GM18873 (cell line): ENCODE measurements around the gene SPATA21.
"Not testable (repeated sequence)": the region's sequence is repeated elsewhere in the genome, so short reads cannot be mapped to it uniquely, and the experiment has no call there.

Experiments used
- ATAC-seq: cut with Tn5 transposase; IDR thresholded peaks from one replicate; pipeline ENCODE4 v1.9.1; 2021; ENCODE audit warnings: mild to moderate bottlenecking, moderate library complexity, moderate number of reproducible peaks; ENCODE audit not compliant: unreplicated experiment, low FRiP score

Gene SPATA21, protein sequence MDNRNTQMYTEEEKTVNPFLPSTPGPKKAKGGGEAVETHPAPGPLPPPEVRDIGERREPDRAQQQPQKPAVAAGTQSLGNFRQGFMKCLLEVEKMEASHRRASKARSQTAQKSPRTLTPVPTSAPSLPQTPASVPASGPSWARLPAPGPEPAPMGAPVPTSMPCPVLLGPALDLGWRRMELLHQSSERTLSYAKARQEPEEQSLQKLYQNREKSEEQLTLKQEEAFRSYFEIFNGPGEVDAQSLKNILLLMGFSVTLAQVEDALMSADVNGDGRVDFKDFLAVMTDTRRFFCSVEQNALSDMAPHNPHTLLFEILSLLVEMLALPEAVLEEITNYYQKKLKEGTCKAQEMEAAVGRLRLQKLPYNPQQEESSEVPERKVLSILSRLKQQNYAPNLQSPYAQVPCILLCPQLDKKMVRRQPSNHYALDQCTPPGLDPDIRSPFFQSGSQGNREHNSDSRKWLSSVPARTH

GRCh38 chr1:16436946-16437474 lies at the start of gene SPATA21:
TSS of gene SPATA21 (minus strand) at chr1:16437424. CDS start at chr1:16431371, 6,053 bp downstream.
- ATAC-seq, result no peak

GRCh38 chr1:16487011-16487410 lies 49.8 kb upstream of the SPATA21 start:
- ATAC-seq, result not testable (repeated sequence)

GRCh38 chr1:16486316-16486715 lies 49.1 kb upstream of the SPATA21 start:
- ATAC-seq, result not testable (repeated sequence)

DNA sequence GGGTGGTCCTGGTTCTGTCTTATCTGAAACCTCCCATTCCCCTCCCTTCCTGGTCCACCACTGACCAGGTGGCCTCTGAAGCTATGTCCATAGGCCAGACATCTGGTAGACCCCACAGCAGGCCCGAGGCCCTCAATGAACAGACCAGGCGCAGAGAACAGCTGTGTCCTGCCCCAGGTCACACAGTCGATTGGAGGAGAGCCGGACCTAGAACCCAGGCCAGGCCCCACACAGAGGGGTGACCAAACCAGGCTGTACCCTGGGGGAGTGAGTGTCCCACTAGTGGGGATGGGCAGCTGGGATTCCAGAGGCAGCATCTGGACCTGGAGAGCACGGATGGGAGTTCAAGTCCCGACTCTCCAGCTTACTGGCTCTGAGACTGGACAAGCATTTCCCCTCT lies 47.7 kb upstream of the SPATA21 start:
- ATAC-seq, result no peak

GRCh38 chr1:16484501-16484835 lies 47.2 kb upstream of the SPATA21 start:
- no peak for ATAC-seq

GRCh38 chr1:16483639-16484500 lies 46.6 kb upstream of the SPATA21 start:
- ATAC-seq, result not testable (repeated sequence)

GRCh38 chr1:16483146-16483545 lies 45.9 kb upstream of the SPATA21 start:
- ATAC-seq, result not testable (repeated sequence)

GRCh38 chr1:16478091-16478490 lies 40.9 kb upstream of the SPATA21 start:
- no peak for ATAC-seq

DNA sequence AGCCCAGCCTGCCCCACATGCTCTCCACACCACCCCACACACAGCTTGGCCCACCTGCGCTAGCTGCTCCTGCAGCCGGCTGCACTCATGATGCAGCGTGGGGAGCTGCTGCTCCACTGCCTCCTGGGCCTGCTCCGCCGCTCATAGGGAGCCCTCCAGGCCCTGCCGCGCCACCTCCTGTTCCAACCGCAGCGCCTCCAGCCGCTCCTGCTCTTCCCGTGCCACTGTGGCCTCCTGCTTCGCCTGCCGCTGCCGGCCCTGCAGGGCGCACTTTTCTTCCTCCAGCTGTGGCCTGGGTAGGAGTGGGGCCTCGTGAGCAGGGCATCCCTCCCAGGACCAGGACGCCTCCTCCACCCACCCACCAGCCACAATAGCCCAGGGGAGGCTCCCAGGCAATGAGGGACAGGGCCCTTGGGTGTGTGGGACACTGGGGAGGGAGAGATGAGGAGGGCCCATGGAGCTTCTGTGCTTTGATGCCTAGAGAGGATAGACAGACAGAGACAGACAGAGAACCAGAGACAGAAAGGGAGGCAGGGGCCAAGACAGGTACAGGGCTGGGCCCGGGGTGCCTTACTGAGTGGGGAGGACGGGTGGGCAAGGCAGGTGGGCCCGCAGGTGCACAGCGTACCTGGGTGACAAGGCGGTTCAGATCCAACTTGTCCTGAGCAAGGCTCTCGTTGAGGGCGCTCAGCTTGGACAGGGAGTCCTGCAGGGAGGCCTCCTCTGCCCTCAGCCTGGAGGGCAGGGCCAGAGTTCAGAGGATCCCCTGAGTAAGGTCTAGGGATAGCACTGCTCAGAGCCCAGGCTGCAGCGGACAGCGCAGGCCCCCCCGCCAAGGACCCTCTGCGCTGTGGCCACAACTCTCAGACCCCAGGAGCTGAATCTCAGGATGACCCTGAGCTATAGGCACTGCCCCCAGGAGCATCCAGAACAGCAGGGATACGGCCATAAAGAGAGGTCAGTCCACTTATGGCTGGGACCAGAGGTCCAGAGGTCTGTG lies 38.8 kb upstream of the SPATA21 start:
- not testable (repeated sequence) for ATAC-seq

DNA sequence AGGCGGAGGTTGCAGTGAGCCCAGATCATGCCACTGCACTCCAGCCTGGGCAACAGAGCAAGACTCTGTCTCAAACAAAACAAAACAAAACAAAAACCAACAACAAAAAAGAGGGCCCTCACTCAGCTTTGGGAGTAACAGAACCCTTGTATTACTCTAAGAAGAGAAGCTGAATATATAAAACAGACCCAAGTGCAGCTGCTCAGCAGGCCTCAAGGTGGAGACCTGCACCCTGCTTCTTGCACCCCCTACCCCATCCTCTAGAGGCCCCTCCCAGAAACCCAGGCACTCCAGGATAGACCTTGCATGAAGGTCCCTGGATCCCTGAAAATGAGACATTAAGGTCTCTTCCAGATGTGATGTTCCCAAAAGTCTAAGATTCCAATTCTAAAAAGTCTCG lies 37.7 kb upstream of the SPATA21 start:
- not testable (repeated sequence) for ATAC-seq

DNA sequence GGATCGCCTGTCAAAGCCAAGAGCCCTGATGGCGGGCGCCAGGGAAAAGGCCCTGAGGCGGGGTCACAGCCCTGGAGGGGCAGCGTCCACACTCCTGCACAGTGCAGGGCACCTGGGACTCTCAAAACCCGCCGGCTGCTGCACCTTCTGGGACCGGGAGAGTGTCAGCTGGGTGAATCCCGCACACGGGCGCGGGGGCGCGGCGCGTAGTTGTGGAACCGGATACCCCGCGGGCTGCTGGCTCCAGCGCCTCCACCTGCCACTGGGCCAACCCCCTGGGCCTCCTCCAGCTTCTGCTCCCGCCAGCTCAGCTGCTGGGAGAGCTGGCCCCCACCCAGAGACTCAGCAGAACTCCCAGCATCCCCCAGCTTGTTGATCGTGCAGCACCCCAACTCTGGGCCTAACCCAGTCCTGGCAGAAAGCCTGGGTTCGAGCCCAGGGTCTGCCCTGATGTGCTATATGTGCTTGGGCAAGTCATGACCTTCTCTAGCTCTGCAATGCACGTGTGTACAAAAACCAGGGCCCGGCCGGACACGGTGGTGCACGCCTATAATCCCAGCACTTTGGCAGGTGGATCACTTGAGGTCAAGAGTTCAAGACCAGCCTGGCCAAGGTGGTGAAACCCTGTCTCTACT lies 37.1 kb upstream of the SPATA21 start:
- ATAC-seq, result no peak

GRCh38 chr1:16468558-16468957 lies 31.3 kb upstream of the SPATA21 start:
- ATAC-seq, result no peak

DNA sequence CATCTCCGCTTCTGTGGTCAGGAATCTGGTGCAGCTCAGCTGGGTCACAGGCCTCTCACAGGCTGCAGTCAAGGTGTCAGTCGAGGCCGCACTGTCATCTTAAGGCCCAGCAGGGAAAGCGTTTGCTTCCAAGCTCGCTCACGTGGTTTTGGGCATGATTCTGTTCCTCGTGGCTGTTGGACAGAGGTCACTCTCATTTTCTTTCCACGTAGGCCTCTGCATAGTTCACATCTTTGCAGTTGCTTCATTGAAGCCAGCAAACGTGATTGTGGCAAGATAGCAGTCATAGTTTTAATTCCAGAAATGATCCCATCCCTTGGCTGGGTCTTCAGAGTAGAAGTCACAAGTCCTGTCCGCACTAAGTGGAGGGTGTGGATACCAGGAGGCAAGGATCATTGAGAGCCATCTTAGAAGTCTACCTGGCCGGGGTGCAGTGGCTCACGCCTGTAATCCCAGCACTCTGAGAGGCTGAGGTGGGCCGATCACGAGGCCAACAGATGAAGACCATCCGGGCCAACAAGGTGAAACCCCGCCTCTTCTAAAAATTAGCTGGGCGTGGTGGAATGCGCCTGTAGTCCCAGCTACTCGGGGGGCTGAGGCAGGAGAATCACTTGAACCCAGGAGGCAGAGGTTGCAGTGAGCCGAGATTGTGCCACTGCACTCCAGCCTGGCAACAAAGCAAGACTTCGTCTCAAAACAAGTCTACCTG lies 27.8 kb upstream of the SPATA21 start:
- no peak for ATAC-seq

GRCh38 chr1:16462773-16463330 lies 25.6 kb upstream of the SPATA21 start:
- ATAC-seq, result no peak

DNA sequence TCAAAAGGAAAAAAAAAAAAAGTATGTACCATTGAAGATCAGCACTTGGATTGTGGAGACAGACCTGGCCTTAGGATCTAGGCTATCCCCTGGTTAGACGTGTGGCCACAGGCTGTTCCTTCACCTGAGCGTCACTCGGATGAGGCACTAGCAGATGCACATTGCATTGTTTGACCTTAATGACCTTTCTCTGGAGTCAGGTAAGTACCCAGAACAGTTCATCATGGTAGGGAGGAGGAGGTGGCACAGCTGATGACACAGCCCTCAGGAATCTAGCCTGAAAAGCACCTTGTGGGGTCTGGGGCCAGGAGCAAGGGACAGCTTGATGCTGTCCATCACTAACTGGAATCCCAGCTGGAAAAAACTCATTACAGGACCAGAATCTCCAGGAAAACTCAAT lies 24.5 kb upstream of the SPATA21 start:
- ATAC-seq, result no peak

DNA sequence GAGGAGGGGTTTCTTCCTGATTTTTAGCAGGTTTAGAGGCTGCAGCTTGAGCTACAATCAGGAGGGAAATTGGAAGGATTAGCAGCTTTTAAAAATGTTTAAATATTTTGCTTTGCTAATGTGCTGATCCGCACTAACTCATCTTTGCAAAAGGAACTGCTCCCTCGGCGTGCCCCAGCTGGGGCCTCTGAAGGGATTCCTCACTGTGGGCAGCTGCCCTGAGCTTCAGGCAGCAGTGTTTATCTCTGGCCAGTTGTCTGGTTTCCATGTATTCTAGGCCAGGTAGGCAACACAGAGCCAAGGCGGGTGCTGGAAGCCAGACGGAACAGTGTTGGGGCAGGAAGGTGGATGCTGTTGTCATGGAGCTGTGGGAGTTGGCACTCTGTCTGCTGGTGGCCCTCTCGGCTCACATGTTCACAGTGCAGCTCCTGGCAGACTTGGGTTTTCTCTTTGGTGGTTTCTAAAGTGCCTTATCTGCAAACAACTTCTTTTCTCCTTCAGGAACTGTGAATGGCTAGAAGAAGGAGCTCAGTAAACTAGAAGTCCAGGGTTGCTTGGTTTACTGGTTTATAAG lies 22.2 kb upstream of the SPATA21 start:
- no peak for ATAC-seq

DNA sequence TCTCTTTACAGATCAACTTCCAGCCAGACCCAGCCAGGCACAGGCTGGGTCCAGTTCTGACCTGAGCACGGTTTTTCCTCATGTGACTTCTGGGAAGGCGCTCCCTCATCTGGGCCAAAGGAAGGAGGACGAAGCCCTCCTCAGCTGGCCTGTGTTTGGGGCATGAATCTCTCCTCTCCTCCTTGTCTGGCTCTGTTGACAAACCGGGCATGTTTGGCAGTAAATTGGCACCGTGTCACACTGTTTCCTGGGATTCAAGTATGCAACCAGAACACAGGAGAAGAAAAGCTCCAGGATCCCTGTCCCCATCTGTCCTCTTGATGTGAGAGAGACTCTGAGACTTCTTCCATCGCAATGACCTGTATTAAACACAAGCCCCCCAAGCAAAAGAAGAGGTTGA lies 21.6 kb upstream of the SPATA21 start:
- no peak for ATAC-seq

- not testable (repeated sequence) for ATAC-seq
These were observed 18.9 kb upstream of the SPATA21 start for GRCh38 chr1:16456151-16456550.
